Right lobe of liver (tissue), 4 donors: ENCODE measurements around the gene EMX1.

ENCODE experiments used
- POLR2A ChIP-seq: fragments of 450-650 bp; IDR thresholded peaks from one replicate; pipeline ENCODE4 v1.6.1; 2017; ENCODE audit warnings: antibody characterized with exemption, mild to moderate bottlenecking
- TF ChIP-seq, protein P1 (sequence below), 4 donors: fragments of 200-600 bp in 3 of 4; fragments of 450-650 bp in 1 of 4; IDR thresholded peaks; one replicate each; pipeline versions ENCODE4 v1.5.1 to v1.8.0; 2016 to 2022; ENCODE audit warnings: antibody characterized with exemption in 4 of 4, mild to moderate bottlenecking in 2 of 4
- donor health status: DM: no; HTN: no; CAD: no.
- donor health status: DM: no; HTN: no; CAD: no.
- donor health status: DM: no; HTN: yes; CAD: no.

DNA sequence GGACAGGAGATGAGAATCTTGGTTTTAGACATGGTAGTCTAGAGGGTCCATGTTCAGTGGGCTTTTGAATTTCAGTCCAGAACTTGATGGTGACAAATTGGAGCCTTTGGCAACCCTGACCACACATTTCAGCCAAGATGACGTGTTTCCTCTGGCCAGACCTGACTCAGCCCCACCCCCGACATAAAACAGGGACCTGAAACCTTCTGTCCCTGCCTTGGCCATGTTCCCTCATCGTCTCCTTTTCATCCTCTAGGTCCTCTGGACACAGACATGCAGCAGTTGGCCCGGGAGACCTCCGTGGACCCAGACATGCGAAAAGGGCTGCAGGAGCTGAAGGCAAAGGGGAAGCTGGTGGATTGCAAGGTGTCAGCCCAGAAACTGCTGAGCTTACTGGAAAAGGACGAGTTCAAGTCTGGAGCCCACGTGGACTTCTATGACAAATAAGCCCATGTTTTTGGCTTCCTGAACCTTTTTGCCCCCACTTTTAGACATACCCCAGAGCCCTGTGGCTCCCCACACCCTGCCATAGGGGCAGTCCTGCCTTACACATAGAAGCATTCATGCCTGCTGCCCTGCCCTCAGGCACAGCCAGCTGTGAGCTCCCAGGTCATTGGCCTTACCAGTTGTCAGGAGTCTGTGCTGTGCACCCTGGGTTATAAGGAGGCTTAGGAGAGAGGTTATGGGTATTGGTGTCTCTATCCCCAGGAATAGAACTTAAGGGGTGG, 26.1 kb upstream of the EMX1 start:
- TF ChIP-seq, protein P1, sequence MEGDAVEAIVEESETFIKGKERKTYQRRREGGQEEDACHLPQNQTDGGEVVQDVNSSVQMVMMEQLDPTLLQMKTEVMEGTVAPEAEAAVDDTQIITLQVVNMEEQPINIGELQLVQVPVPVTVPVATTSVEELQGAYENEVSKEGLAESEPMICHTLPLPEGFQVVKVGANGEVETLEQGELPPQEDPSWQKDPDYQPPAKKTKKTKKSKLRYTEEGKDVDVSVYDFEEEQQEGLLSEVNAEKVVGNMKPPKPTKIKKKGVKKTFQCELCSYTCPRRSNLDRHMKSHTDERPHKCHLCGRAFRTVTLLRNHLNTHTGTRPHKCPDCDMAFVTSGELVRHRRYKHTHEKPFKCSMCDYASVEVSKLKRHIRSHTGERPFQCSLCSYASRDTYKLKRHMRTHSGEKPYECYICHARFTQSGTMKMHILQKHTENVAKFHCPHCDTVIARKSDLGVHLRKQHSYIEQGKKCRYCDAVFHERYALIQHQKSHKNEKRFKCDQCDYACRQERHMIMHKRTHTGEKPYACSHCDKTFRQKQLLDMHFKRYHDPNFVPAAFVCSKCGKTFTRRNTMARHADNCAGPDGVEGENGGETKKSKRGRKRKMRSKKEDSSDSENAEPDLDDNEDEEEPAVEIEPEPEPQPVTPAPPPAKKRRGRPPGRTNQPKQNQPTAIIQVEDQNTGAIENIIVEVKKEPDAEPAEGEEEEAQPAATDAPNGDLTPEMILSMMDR (IDR thresholded peaks at IDR 0.05), result no peak
- TF ChIP-seq POLR2A, result no peak
